KMS-11 (cell line): Measurements from ENCODE around the gene AR.

Experiments used
- H2AFZ ChIP-seq: fragments of 200-600 bp; sonication (generic); 2 replicates; pipeline ENCODE4 v1.6.1; 2016; ENCODE audit warnings: antibody characterized with exemption, mixed run types, low read depth
- H3K27ac ChIP-seq: fragments of 200-600 bp; sonication (generic); 2 replicates; pipeline ENCODE4 v1.6.1; 2016; ENCODE audit warnings: mild to moderate bottlenecking, mixed run types
- H3K27me3 ChIP-seq: fragments of 200-600 bp; sonication (generic); 2 replicates; pipeline ENCODE4 v1.6.1; 2017; ENCODE audit warnings: mild to moderate bottlenecking, low read depth, mixed run types, moderate library complexity; ENCODE audit not compliant: insufficient read depth
- H3K36me3 ChIP-seq: fragments of 200-600 bp; sonication (generic); 2 replicates; pipeline ENCODE4 v1.6.1; 2017; ENCODE audit warnings: mild to moderate bottlenecking, mixed run types; ENCODE audit not compliant: insufficient read depth
- H3K4me1 ChIP-seq: fragments of 200-600 bp; sonication (generic); 2 replicates; pipeline ENCODE4 v1.6.1; 2016; ENCODE audit warnings: mild to moderate bottlenecking, low read depth, mixed run types; ENCODE audit not compliant: poor library complexity, severe bottlenecking
- H3K4me2 ChIP-seq: fragments of 200-600 bp; sonication (generic); 2 replicates; pipeline ENCODE4 v1.7.0; 2016; ENCODE audit warnings: mild to moderate bottlenecking, mixed run types
- H3K4me3 ChIP-seq: fragments of 200-600 bp; sonication (generic); IDR thresholded peaks from 2 replicates; pipeline ENCODE4 v1.6.1; 2017; ENCODE audit warnings: low read depth, low read length, mixed read lengths; ENCODE audit not compliant: insufficient read depth
- H3K79me2 ChIP-seq: fragments of 200-600 bp; sonication (generic); 2 replicates; pipeline ENCODE4 v1.6.1; 2016; ENCODE audit warnings: low read depth, mixed run types; ENCODE audit not compliant: insufficient read depth
- H3K9ac ChIP-seq: fragments of 200-600 bp; sonication (generic); 2 replicates; pipeline ENCODE4 v1.6.1; 2016; ENCODE audit warnings: mild to moderate bottlenecking, mixed run types
- H4K20me1 ChIP-seq: fragments of 200-600 bp; sonication (generic); 2 replicates; pipeline ENCODE4 v1.6.1; 2016; ENCODE audit warnings: mild to moderate bottlenecking, mixed run types; ENCODE audit not compliant: insufficient read depth
- TF ChIP-seq, protein P1 (sequence below): fragments of 200-600 bp; sonication (generic); conservative IDR thresholded peaks from 2 replicates; pipeline ENCODE4 v1.6.1; 2017; ENCODE audit warnings: low read depth, mild to moderate bottlenecking, antibody characterized with exemption, low read length, moderate library complexity, mixed read lengths

Gene AR

DNA sequence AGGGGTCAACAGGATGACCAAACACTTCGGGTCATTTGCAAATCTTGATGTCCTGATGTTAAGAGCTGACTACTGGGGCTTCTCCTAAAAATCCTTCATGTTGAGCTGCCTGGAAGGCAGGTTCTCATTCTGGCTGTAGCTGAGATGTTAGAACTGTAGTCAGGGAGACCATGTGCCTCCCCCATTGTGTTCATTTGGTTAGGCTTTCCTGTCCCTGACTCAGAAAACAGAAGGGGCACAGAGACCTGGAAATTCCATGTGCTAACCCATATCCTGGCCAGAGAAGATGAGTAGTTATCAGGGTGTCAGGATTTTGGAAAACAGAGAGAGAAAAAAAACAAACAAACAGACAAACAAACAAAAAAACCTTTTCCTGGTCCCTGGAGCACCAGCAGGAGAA is 177.5 kb downstream of the AR start:
- H3K27me3 ChIP-seq = no peaks in the 10 kb centered on the region
- no peak overlapping the region for H2AFZ ChIP-seq
- no peaks in the 10 kb centered on the region for H3K79me2 ChIP-seq
- H4K20me1 ChIP-seq = no peaks in the 10 kb centered on the region
- TF ChIP-seq, protein P1, sequence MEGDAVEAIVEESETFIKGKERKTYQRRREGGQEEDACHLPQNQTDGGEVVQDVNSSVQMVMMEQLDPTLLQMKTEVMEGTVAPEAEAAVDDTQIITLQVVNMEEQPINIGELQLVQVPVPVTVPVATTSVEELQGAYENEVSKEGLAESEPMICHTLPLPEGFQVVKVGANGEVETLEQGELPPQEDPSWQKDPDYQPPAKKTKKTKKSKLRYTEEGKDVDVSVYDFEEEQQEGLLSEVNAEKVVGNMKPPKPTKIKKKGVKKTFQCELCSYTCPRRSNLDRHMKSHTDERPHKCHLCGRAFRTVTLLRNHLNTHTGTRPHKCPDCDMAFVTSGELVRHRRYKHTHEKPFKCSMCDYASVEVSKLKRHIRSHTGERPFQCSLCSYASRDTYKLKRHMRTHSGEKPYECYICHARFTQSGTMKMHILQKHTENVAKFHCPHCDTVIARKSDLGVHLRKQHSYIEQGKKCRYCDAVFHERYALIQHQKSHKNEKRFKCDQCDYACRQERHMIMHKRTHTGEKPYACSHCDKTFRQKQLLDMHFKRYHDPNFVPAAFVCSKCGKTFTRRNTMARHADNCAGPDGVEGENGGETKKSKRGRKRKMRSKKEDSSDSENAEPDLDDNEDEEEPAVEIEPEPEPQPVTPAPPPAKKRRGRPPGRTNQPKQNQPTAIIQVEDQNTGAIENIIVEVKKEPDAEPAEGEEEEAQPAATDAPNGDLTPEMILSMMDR = no peak
- no peak overlapping the region for H3K4me2 ChIP-seq
- no peaks in the 10 kb centered on the region for H3K4me1 ChIP-seq
- no peak overlapping the region for H3K4me3 ChIP-seq
- no peak overlapping the region for H3K27ac ChIP-seq
- H3K36me3 ChIP-seq = no peaks in the 10 kb centered on the region
- H3K9ac ChIP-seq = no peak overlapping the region

- Histone ChIP-seq H3K79me2 (no peaks in the 10 kb centered on the region), H3K4me1 (no peaks in the 10 kb centered on the region), H3K9ac (no peak overlapping the region), H4K20me1 (no peaks in the 10 kb centered on the region), H2AFZ (no peak overlapping the region), H3K4me2 (no peak overlapping the region), H3K4me3 (no peak overlapping the region), H3K27me3 (no peaks in the 10 kb centered on the region), H3K27ac (no peak overlapping the region), H3K36me3 (no peaks in the 10 kb centered on the region)
- TF ChIP-seq, protein P1 = no peak
These were observed 179.9 kb downstream of the AR start for GRCh38 chrX:67723580-67724351.

DNA sequence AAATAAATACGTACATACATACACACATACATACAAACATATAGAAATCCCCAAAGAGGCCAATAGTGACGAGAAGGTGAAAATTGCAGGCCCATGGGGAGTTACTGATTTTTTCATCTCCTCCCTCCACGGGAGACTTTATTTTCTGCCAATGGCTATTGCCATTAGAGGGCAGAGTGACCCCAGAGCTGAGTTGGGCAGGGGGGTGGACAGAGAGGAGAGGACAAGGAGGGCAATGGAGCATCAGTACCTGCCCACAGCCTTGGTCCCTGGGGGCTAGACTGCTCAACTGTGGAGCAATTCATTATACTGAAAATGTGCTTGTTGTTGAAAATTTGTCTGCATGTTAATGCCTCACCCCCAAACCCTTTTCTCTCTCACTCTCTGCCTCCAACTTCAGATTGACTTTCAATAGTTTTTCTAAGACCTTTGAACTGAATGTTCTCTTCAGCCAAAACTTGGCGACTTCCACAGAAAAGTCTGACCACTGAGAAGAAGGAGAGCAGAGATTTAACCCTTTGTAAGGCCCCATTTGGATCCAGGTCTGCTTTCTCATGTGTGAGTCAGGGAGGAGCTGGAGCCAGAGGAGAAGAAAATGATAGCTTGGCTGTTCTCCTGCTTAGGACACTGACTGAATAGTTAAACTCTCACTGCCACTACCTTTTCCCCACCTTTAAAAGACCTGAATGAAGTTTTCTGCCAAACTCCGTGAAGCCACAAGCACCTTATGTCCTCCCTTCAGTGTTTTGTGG is 180.7 kb downstream of the AR start:
- Histone ChIP-seq H3K9ac (no peak overlapping the region), H3K4me3 (no peak overlapping the region), H3K4me2 (no peak overlapping the region), H3K27ac (no peak overlapping the region), H3K27me3 (no peaks in the 10 kb centered on the region), H3K79me2 (no peaks in the 10 kb centered on the region), H3K36me3 (no peaks in the 10 kb centered on the region), H3K4me1 (no peaks in the 10 kb centered on the region), H4K20me1 (no peaks in the 10 kb centered on the region), H2AFZ (no peak overlapping the region)
- TF ChIP-seq, protein P1 = no peak

- H2AFZ ChIP-seq = no peak overlapping the region
- H3K27ac ChIP-seq = no peak overlapping the region
- H3K4me1 ChIP-seq = no peaks in the 10 kb centered on the region
- H4K20me1 ChIP-seq = no peaks in the 10 kb centered on the region
- no peaks in the 10 kb centered on the region for H3K27me3 ChIP-seq
- no peaks in the 10 kb centered on the region for H3K79me2 ChIP-seq
- TF ChIP-seq, protein P1 = no peak
- no peaks in the 10 kb centered on the region for H3K36me3 ChIP-seq
- no peak overlapping the region for H3K4me2 ChIP-seq
- no peak overlapping the region for H3K4me3 ChIP-seq
- H3K9ac ChIP-seq = no peak overlapping the region
These were observed 181.7 kb downstream of the AR start for GRCh38 chrX:67725471-67725870.
